Keratinocyte (primary cell): Measurements from ENCODE around the gene MRPL40. TPM values are rescaled to one million over a fixed set of nuclear protein-coding genes. Genes with fewer than 3 reads are reported as not detected.

Experiments
- DNase-seq: peaks from one replicate; pipeline ENCODE4 v3.0.0-alpha.2; 2011; ENCODE audit warnings: low read depth, missing footprints, low spot score
- FAIRE-seq: peaks from 2 replicates; lab custom pipeline; 2011; peaks lifted over from hg19 to GRCh38; lab: Jason Lieb, UNC
- H2AFZ ChIP-seq: 2 replicates; pipeline ENCODE4 v1.6.0; 2012; ENCODE audit warnings: low read length, control low read depth, inconsistent platforms; ENCODE audit not compliant: control insufficient read depth
- H3K27ac ChIP-seq: 2 replicates; pipeline ENCODE4 v1.5.1; 2011; ENCODE audit warnings: low read length; ENCODE audit not compliant: control insufficient read depth, insufficient read depth
- H3K27me3 ChIP-seq: 3 replicates; pipeline ENCODE4 v1.6.0; 2011; ENCODE audit warnings: low read length; ENCODE audit not compliant: control insufficient read depth, insufficient read depth; ENCODE audit errors: extremely low read depth
- H3K36me3 ChIP-seq, 2 experiments: 2 replicates in 1 of 2; 3 replicates in 1 of 2; pipeline ENCODE4 v1.5.1; 2011; ENCODE audit warnings: low read length in 2 of 2, mild to moderate bottlenecking in 1 of 2; ENCODE audit not compliant: control insufficient read depth in 2 of 2, insufficient read depth in 2 of 2; ENCODE audit errors: extremely low read depth in 1 of 2
- H3K4me1 ChIP-seq: 3 replicates; pipeline ENCODE4 v1.5.1; 2011; ENCODE audit warnings: low read length; ENCODE audit not compliant: control insufficient read depth, insufficient read depth; ENCODE audit errors: extremely low read depth
- H3K4me2 ChIP-seq: 3 replicates; pipeline ENCODE4 v1.6.0; 2011; ENCODE audit warnings: low read depth, low read length; ENCODE audit not compliant: control insufficient read depth, insufficient read depth; ENCODE audit errors: extremely low read depth
- H3K4me3 ChIP-seq, 3 experiments: fragments of 200-600 bp in 1 of 3; sonication (generic) in 1 of 3; 2 replicates in 2 of 3; 3 replicates in 1 of 3; pipeline ENCODE4 v1.5.1; 2011 to 2016; ENCODE audit warnings: low read length in 3 of 3, mild to moderate bottlenecking in 3 of 3, control low read depth in 2 of 3, inconsistent platforms in 1 of 3, low read depth in 1 of 3, mixed read lengths in 1 of 3, mixed run types in 1 of 3, moderate library complexity in 1 of 3; ENCODE audit not compliant: control insufficient read depth in 2 of 3, insufficient read depth in 2 of 3; ENCODE audit errors: extremely low read depth in 1 of 3
- H3K79me2 ChIP-seq: 2 replicates; pipeline ENCODE4 v1.6.0; 2012; ENCODE audit warnings: low read length; ENCODE audit not compliant: control insufficient read depth, insufficient read depth
- H3K9ac ChIP-seq: 3 replicates; pipeline ENCODE4 v1.6.0; 2011; ENCODE audit warnings: low read length; ENCODE audit not compliant: control insufficient read depth, insufficient read depth; ENCODE audit errors: extremely low read depth
- H3K9me1 ChIP-seq: 3 replicates; pipeline ENCODE4 v1.6.0; 2011; ENCODE audit warnings: low read length; ENCODE audit not compliant: control insufficient read depth, insufficient read depth; ENCODE audit errors: extremely low read depth
- H3K9me3 ChIP-seq: 2 replicates; pipeline ENCODE4 v1.5.1; 2012; ENCODE audit warnings: low read depth, low read length; ENCODE audit not compliant: control insufficient read depth
- H4K20me1 ChIP-seq: 3 replicates; pipeline ENCODE4 v1.6.0; 2011; ENCODE audit warnings: low read length; ENCODE audit not compliant: control insufficient read depth, insufficient read depth; ENCODE audit errors: extremely low read depth
- EZH2 ChIP-seq: IDR thresholded peaks from one replicate; pipeline ENCODE4 v1.6.1; 2012; ENCODE audit warnings: inconsistent platforms, mild to moderate bottlenecking, low read length, moderate library complexity
- dilution Hi-C: fragments of 300-500 bp; cut with MboI; formaldehyde crosslinking; loops from one replicate; pipeline ENCODE4 v1.7.0; 2020; ENCODE audit warnings: low sequenced_read_pairs; ENCODE audit not compliant: extremely low pct_ligation_motif_present
- polyA plus RNA-seq, 5 experiments: library from polyadenylated mRNA; depleted of rRNA in 3 of 5; stranded (reverse) in 3 of 5; stranded (forward) in 1 of 5; unstranded in 1 of 5; fragments of >200 nt; gene quantifications; 1 replicate in 1 of 5; 2 replicates in 3 of 5; 3 replicates in 1 of 5; pipeline versions ENCODE4 v1.2.1 to v1.2.3, GENCODE V29; 2011 to 2012; ENCODE audit warnings: missing spikeins in 2 of 5, low read depth in 1 of 5, low replicate concordance in 1 of 5
- TF ChIP-seq, protein P1 (sequence below), 3 experiments: IDR thresholded peaks in 1 of 3; conservative IDR thresholded peaks in 1 of 3; optimal IDR thresholded peaks in 1 of 3; 2 replicates in 2 of 3; 3 replicates in 1 of 3; pipeline versions ENCODE3 to v1.5.1; 2011; ENCODE audit warnings: low read length in 3 of 3, mild to moderate bottlenecking in 3 of 3, moderate library complexity in 2 of 3, control low read depth in 1 of 3, inconsistent platforms in 1 of 3; ENCODE audit not compliant: insufficient read depth in 2 of 3; ENCODE audit errors: extremely low read depth in 1 of 3

MRPL40 gene
- polyA plus RNA-seq, 1 donor (not counting 4 experiments of a cell fraction or from before 2014, with no cell fraction given) = 46.3 TPM

DNA sequence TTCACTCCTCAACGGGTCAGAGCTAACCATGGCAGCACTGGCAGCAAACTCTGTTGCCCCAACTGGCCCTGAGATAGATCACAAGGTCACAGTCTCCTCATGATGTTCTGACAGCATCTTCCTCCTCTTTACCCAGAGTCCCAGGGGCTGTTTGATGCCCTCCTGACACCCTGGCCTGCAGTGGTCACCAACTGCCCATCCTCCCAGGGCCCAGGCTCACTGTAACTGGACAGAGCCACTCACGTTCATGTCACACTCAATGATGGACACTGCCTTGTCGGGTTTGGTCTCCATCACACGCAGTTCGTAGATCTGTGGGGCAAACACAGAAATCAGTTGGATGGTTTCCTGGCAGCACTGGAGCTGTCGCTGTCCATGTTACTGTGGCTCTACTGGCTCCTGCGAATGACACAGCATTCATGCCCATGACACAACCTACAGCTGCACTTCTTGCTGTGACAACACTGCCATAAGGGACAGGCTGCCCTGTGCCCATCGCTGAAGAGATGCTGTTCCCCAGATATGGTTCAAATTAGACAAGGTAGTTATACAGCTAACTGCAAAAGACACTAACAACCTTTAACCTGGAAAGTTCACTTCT lies 25.6 kb downstream of the MRPL40 start:
- peaks cover 33 to 41% of the 10 kb centered on the region in 2 experiments for H3K36me3 ChIP-seq
- H3K27ac ChIP-seq = no peak overlapping the region
- no peak for DNase-seq
- FAIRE-seq = no peak
- peaks cover 10% of the 10 kb centered on the region for H3K4me1 ChIP-seq
- H3K9me3 ChIP-seq = no peaks in the 10 kb centered on the region
- H3K9me1 ChIP-seq = no peaks in the 10 kb centered on the region
- dilution Hi-C loops = no loop called here
- H3K79me2 ChIP-seq = no peaks in the 10 kb centered on the region
- no peak overlapping the region for H3K4me3 ChIP-seq
- no peak for TF ChIP-seq EZH2
- TF ChIP-seq, protein P1, sequence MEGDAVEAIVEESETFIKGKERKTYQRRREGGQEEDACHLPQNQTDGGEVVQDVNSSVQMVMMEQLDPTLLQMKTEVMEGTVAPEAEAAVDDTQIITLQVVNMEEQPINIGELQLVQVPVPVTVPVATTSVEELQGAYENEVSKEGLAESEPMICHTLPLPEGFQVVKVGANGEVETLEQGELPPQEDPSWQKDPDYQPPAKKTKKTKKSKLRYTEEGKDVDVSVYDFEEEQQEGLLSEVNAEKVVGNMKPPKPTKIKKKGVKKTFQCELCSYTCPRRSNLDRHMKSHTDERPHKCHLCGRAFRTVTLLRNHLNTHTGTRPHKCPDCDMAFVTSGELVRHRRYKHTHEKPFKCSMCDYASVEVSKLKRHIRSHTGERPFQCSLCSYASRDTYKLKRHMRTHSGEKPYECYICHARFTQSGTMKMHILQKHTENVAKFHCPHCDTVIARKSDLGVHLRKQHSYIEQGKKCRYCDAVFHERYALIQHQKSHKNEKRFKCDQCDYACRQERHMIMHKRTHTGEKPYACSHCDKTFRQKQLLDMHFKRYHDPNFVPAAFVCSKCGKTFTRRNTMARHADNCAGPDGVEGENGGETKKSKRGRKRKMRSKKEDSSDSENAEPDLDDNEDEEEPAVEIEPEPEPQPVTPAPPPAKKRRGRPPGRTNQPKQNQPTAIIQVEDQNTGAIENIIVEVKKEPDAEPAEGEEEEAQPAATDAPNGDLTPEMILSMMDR (optimal IDR thresholded peaks at IDR 0.05 in 1 of 3, IDR thresholded peaks at IDR 0.05 in 1 of 3, conservative IDR thresholded peaks at IDR 0.05 in 1 of 3; ENCODE audit: extremely low read depth in 1 of 3, insufficient read depth in 2 of 3, low read length in 3 of 3) = no peak
- H3K27me3 ChIP-seq = no peaks in the 10 kb centered on the region
- H3K9ac ChIP-seq = no peak overlapping the region
- H3K4me2 ChIP-seq = no peak overlapping the region
- no peak overlapping the region for H2AFZ ChIP-seq
- H4K20me1 ChIP-seq = no peaks in the 10 kb centered on the region

DNA sequence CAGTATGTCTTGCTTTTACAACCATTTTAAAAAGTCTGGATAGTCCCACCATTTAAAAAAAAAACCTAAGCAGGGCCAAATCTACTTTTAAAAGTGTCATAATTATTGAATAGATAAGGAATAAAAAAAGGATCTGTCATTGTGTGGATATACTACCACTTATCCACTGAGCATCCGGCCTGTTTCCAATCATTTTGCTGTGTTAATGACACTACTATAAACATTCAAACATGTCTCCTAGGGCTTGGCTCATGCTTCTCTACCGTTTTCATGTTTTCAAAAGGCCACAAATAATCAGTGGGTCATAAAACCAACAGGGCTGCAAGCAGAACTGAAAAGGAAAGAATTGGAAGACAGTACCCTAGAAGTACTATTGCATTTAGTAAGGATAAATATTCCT lies 27.7 kb downstream of the MRPL40 start:
- Histone ChIP-seq H3K9ac (no peak overlapping the region), H3K4me3 (no peak overlapping the region), H3K4me2 (no peak overlapping the region), H3K9me3 (no peaks in the 10 kb centered on the region), H3K36me3 (peaks cover 33% of the 10 kb centered on the region in 2 experiments), H3K4me1 (peaks cover 10% of the 10 kb centered on the region), H3K9me1 (no peaks in the 10 kb centered on the region), H2AFZ (no peak overlapping the region), H4K20me1 (no peaks in the 10 kb centered on the region), H3K27me3 (no peaks in the 10 kb centered on the region), H3K79me2 (no peaks in the 10 kb centered on the region), H3K27ac (no peak overlapping the region)
- no peak for FAIRE-seq
- DNase-seq = no peak
- TF ChIP-seq EZH2 = no peak
- TF ChIP-seq, protein P1 (optimal IDR thresholded peaks at IDR 0.05 in 1 of 3, IDR thresholded peaks at IDR 0.05 in 1 of 3, conservative IDR thresholded peaks at IDR 0.05 in 1 of 3; ENCODE audit: extremely low read depth in 1 of 3, insufficient read depth in 2 of 3, low read length in 3 of 3) = no peak
- dilution Hi-C loops = loop anchor here (10.0 kb wide), 1 partner anchor 65 kb away; the partner anchor contains the start of gene CLDN5
